ENCODE data around the gene IL17RD.

DNA sequence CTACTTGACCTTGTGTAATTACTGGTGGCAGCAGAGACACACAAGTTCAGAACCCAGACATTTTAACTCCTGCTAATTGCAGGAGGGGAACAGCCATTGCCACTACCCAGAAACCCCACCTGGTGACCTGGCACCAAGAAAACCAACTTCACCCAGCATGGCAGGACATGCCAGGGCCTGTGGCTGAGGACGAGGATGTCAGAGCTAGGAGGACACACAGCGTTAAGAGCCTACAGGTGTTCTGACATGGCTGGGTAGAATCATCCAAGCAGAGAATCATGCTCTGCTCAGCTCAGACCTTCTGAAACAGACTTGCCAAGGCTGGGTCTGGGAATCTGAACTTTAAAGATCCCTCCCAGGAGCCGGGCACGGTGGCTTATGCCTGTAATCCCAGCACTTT is 116.4 kb downstream of the IL17RD start:
- TF ChIP-seq, protein P1, sequence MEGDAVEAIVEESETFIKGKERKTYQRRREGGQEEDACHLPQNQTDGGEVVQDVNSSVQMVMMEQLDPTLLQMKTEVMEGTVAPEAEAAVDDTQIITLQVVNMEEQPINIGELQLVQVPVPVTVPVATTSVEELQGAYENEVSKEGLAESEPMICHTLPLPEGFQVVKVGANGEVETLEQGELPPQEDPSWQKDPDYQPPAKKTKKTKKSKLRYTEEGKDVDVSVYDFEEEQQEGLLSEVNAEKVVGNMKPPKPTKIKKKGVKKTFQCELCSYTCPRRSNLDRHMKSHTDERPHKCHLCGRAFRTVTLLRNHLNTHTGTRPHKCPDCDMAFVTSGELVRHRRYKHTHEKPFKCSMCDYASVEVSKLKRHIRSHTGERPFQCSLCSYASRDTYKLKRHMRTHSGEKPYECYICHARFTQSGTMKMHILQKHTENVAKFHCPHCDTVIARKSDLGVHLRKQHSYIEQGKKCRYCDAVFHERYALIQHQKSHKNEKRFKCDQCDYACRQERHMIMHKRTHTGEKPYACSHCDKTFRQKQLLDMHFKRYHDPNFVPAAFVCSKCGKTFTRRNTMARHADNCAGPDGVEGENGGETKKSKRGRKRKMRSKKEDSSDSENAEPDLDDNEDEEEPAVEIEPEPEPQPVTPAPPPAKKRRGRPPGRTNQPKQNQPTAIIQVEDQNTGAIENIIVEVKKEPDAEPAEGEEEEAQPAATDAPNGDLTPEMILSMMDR (IDR thresholded peaks at IDR 0.05): no peak
- TF ChIP-seq EP300 (IDR thresholded peaks at IDR 0.05) (no peak), POLR2A (IDR thresholded peaks at IDR 0.05) (no peak)
